ENCODE results near the gene STK11. TPM values are rescaled to one million over a fixed set of nuclear protein-coding genes. Genes with fewer than 3 reads are reported as not detected.

The STK11 gene
- polyA plus RNA-seq, 1 donor from 2014 or later: 51.6 TPM

DNA sequence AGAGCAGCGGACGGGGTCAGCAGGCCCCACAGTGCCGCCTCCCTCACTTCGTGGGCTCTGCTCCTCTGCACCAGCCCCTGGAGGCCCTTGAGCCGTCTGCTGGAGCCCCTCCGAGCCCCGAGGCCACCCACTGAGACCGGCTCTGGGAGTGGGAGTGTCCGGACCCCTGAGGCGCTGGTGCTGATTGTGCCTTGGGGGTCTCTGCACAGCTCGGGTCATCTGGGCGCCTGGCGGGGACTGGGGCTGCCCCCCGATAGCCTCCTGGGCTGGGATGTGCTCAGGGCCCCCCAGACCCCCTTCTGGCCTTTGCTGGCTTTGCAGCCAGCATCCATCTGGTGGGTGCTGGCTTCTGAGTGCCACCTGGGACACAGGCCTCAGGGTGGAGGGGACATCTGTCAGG is 16.8 kb downstream of the STK11 start:
- TF ChIP-seq EP300 (conservative IDR thresholded peaks at IDR 0.05; ENCODE audit: poor library complexity, severe bottlenecking) (no peak), RAD21 (conservative IDR thresholded peaks at IDR 0.05) (no peak)
- Histone ChIP-seq H2AFZ (ENCODE audit: low read depth, low read length) (no peak overlapping the region), H3F3A (ENCODE audit: insufficient read depth, low read length, poor library complexity, severe bottlenecking) (no peaks in the 10 kb centered on the region), H3K79me2 (replicated peaks; ENCODE audit: insufficient read depth, low read length) (no peaks in the 10 kb centered on the region), H4K20me1 (ENCODE audit: insufficient read depth) (no peaks in the 10 kb centered on the region), H3K27ac (ENCODE audit: low read length) (no peak overlapping the region), H3K9me2 (ENCODE audit: insufficient read depth, low read length) (no peaks in the 10 kb centered on the region), H3K27me3 (ENCODE audit: insufficient read depth, low read depth, low read length) (no peaks in the 10 kb centered on the region), H3K36me3 (ENCODE audit: insufficient read depth, low read length) (no peaks in the 10 kb centered on the region), H3K9ac (ENCODE audit: low read length) (no peak overlapping the region), H3K4me3 (ENCODE audit: low read length) (no peak overlapping the region), H3K9me3 (ENCODE audit: low read length) (no peaks in the 10 kb centered on the region), H3K4me2 (ENCODE audit: low read length) (no peak overlapping the region)

DNA sequence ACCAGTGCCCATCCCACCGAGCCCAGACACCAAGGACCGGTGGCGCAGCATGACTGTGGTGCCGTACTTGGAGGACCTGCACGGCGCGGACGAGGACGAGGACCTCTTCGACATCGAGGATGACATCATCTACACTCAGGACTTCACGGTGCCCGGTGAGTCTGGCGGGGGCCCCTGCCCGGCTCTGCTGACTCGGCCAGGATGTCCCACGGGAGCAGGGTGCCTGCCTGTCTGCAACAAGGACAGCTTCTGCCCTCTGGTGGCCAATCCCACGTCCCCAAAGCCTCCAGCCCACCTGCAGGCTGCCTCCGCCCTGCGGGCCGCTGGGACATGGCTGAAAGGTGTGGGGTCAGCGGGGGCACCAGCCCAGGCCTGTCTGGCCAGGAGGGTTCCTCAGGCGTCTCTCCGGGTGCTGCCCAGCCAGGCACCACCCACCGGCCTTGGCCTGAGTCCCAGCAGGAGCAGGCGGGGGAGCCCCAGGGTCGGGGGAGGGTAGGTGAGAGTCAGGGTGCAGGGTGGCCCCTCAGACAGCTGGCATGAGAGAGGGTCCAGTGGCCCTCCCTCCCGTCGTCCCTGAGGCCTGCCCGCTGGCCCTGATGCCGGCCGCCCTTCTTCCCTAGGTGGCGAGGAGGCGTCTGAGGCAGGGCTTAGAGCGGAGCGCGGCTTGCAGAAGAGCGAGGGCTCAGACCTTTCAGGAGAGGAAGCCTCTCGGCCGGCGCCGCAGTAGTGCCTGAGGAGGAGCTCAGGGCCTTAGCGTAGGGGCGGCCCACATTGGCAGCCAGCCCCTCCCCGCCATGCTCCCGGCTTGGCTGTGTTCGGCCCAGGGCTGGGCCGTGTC is 17.7 kb downstream of the STK11 start:
- no peak overlapping the region for H3K9ac ChIP-seq (ENCODE audit: low read length)
- no peaks in the 10 kb centered on the region for H3K9me2 ChIP-seq (ENCODE audit: insufficient read depth, low read length)
- H2AFZ ChIP-seq (ENCODE audit: low read depth, low read length): no peak overlapping the region
- TF ChIP-seq, protein P1, sequence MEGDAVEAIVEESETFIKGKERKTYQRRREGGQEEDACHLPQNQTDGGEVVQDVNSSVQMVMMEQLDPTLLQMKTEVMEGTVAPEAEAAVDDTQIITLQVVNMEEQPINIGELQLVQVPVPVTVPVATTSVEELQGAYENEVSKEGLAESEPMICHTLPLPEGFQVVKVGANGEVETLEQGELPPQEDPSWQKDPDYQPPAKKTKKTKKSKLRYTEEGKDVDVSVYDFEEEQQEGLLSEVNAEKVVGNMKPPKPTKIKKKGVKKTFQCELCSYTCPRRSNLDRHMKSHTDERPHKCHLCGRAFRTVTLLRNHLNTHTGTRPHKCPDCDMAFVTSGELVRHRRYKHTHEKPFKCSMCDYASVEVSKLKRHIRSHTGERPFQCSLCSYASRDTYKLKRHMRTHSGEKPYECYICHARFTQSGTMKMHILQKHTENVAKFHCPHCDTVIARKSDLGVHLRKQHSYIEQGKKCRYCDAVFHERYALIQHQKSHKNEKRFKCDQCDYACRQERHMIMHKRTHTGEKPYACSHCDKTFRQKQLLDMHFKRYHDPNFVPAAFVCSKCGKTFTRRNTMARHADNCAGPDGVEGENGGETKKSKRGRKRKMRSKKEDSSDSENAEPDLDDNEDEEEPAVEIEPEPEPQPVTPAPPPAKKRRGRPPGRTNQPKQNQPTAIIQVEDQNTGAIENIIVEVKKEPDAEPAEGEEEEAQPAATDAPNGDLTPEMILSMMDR (IDR thresholded peaks at IDR 0.05; ENCODE audit: poor library complexity, severe bottlenecking): no peak
- TF ChIP-seq EZH2 (IDR thresholded peaks at IDR 0.05; ENCODE audit: borderline replicate concordance, insufficient read depth, low read length, poor library complexity, severe bottlenecking): no peak
- no peak for TF ChIP-seq RAD21 (conservative IDR thresholded peaks at IDR 0.05)
- no peak for TF ChIP-seq SMC3 (conservative IDR thresholded peaks at IDR 0.05; ENCODE audit: poor library complexity)
- TF ChIP-seq MXI1 (conservative IDR thresholded peaks at IDR 0.05; ENCODE audit: poor library complexity, severe bottlenecking): no peak
- TF ChIP-seq, protein P2, sequence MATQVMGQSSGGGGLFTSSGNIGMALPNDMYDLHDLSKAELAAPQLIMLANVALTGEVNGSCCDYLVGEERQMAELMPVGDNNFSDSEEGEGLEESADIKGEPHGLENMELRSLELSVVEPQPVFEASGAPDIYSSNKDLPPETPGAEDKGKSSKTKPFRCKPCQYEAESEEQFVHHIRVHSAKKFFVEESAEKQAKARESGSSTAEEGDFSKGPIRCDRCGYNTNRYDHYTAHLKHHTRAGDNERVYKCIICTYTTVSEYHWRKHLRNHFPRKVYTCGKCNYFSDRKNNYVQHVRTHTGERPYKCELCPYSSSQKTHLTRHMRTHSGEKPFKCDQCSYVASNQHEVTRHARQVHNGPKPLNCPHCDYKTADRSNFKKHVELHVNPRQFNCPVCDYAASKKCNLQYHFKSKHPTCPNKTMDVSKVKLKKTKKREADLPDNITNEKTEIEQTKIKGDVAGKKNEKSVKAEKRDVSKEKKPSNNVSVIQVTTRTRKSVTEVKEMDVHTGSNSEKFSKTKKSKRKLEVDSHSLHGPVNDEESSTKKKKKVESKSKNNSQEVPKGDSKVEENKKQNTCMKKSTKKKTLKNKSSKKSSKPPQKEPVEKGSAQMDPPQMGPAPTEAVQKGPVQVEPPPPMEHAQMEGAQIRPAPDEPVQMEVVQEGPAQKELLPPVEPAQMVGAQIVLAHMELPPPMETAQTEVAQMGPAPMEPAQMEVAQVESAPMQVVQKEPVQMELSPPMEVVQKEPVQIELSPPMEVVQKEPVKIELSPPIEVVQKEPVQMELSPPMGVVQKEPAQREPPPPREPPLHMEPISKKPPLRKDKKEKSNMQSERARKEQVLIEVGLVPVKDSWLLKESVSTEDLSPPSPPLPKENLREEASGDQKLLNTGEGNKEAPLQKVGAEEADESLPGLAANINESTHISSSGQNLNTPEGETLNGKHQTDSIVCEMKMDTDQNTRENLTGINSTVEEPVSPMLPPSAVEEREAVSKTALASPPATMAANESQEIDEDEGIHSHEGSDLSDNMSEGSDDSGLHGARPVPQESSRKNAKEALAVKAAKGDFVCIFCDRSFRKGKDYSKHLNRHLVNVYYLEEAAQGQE (IDR thresholded peaks at IDR 0.05; ENCODE audit: borderline replicate concordance): no peak
- H3K36me3 ChIP-seq (ENCODE audit: insufficient read depth, low read length): no peaks in the 10 kb centered on the region
- H4K20me1 ChIP-seq (ENCODE audit: insufficient read depth): no peaks in the 10 kb centered on the region
- H3K4me3 ChIP-seq (ENCODE audit: low read length): no peak overlapping the region
- H3K27ac ChIP-seq (ENCODE audit: low read length): no peak overlapping the region
- no peaks in the 10 kb centered on the region for H3K27me3 ChIP-seq (ENCODE audit: insufficient read depth, low read depth, low read length)
- no peak overlapping the region for H3K4me2 ChIP-seq (ENCODE audit: low read length)
- no peaks in the 10 kb centered on the region for H3F3A ChIP-seq (ENCODE audit: insufficient read depth, low read length, poor library complexity, severe bottlenecking)
- H3K9me3 ChIP-seq (ENCODE audit: low read length): no peaks in the 10 kb centered on the region
- no peaks in the 10 kb centered on the region for H3K79me2 ChIP-seq (replicated peaks; ENCODE audit: insufficient read depth, low read length)

Measured in neural cell (in vitro differentiated cells).